Activated CD4-positive, alpha-beta T cell treated with anti-CD3 and anti-CD28 coated beads, Interleukin-2, amount 10 ng/mL, durations not matched to agents 24 days and 14 days (primary cell): Measurements from ENCODE around the gene LIME1. TPM values are rescaled to one million over a fixed set of nuclear protein-coding genes. Genes with fewer than 3 reads are reported as not detected.
"Not testable (repeated sequence)": the region's sequence is repeated elsewhere in the genome, so short reads cannot be mapped to it uniquely, and the experiment has no call there.

Source experiments
- DNase-seq: peaks from one replicate; pipeline ENCODE4 v3.0.0; 2022
- H3K27ac Mint-ChIP-seq: one replicate; pipeline ENCODE4 v1.8.0; 2022; ENCODE audit warnings: mild to moderate bottlenecking, mixed read lengths
- H3K27me3 Mint-ChIP-seq: one replicate; pipeline ENCODE4 v1.8.0; 2022; ENCODE audit warnings: mixed read lengths
- H3K36me3 Mint-ChIP-seq: one replicate; pipeline ENCODE4 v1.8.0; 2022; ENCODE audit warnings: low read depth, mild to moderate bottlenecking, mixed read lengths
- H3K4me1 Mint-ChIP-seq: one replicate; pipeline ENCODE4 v1.8.0; 2021; ENCODE audit warnings: mixed read lengths
- H3K4me3 Mint-ChIP-seq: one replicate; pipeline ENCODE4 v1.8.0; 2022; ENCODE audit warnings: mild to moderate bottlenecking, moderate library complexity, mixed read lengths
- H3K9me3 Mint-ChIP-seq: one replicate; pipeline ENCODE4 v1.8.0; 2021; ENCODE audit warnings: mixed read lengths
- intact Hi-C: fragments of 100-400 bp; cut with micrococcal nuclease; formaldehyde crosslinking; loops from one replicate; pipeline ENCODE4 v1.15.1; 2023
- total RNA-seq: library from RNA; stranded (reverse); gene quantifications from 2 replicates; pipeline ENCODE4 v1.2.3, GENCODE V29; 2022

The LIME1 gene
- total RNA-seq, 1 donor from 2014 or later, result 12.2 TPM

DNA sequence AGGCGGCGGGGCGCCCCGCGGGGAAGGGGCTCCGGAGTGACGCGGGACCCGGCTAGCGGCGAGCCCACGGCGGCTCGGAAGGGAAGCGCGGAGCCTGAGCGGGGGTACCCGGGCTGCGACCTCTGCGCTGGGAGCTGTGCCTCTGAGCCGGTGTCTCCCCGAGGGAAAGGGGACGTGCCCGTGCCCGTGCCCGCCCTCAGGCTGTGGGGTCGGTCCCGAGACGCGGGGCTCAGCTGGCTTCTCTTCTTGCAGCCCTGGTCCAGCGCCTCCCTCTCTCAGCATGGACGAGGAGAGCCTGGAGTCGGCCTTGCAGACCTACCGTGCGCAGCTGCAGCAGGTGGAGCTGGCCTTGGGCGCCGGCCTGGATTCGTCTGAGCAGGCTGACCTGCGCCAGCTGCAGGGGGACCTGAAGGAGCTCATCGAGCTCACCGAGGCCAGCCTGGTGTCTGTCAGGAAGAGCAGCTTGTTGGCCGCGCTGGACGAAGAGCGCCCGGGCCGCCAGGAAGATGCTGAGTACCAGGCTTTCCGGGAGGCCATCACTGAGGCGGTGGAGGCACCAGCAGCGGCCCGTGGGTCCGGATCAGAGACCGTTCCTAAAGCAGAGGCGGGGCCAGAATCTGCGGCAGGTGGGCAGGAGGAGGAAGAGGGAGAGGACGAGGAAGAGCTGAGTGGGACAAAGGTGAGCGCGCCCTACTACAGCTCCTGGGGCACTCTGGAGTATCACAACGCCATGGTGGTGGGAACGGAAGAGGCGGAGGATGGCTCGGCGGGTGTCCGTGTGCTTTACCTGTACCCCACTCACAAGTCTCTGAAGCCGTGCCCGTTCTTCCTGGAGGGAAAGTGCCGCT, 27.9 kb upstream of the LIME1 start:
- no peaks in the 10 kb centered on the region for H3K9me3 Mint-ChIP-seq
- H3K36me3 Mint-ChIP-seq, result peaks cover 60% of the 10 kb centered on the region
- peak overlapping the region; percentile 80 for H3K27ac Mint-ChIP-seq
- DNase-seq, result no peak
- H3K4me3 Mint-ChIP-seq, result peak overlapping the region; percentile 95
- peaks cover 27% of the 10 kb centered on the region for H3K4me1 Mint-ChIP-seq
- H3K27me3 Mint-ChIP-seq, result no peaks in the 10 kb centered on the region
- intact Hi-C loops, result loop anchor here (5.0 kb wide), 3 partner anchors 34 to 354 kb away; partner anchors contain the start of genes TCEA2 and UCKL1

GRCh38 chr20:63709149-63709527, 27.3 kb upstream of the LIME1 start:
- Mint-ChIP-seq H3K9me3 (no peaks in the 10 kb centered on the region), H3K27ac (no peak overlapping the region), H3K36me3 (peaks cover 65% of the 10 kb centered on the region), H3K27me3 (no peaks in the 10 kb centered on the region), H3K4me3 (peak overlapping the region; percentile 95), H3K4me1 (peaks cover 27% of the 10 kb centered on the region)
- intact Hi-C loops, result loop anchor here (5.0 kb wide), 3 partner anchors 33 to 353 kb away; partner anchors contain the start of genes TCEA2 and UCKL1
- no peak for DNase-seq

DNA sequence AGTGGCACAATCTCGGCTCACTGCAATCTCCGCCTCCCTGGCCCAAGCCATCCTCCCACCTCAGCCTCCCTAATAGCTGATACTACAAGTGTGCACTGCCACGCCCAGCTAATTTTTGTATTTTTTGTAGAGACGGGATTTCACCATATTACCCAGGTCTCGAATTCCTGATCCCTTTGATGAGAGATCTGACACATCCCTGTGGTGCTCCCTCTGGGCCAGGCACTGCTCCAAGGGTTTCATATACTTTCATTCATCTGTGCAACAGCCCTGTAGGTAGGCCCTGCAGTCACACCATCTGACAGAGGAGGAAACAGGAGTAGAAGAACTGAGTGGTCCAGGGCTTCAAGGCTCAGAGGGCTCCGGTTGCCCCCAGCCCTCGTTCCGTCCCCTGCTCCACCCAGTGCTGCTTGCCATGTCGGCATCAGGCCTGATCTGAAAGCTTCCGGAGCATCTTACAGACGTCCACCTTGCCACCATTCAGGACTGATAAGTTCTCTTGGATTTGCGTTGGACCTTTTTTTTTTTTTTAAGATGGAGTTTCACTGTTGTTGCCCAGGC, 25.3 kb upstream of the LIME1 start:
- H3K36me3 Mint-ChIP-seq, result peaks cover 68% of the 10 kb centered on the region
- H3K27me3 Mint-ChIP-seq, result no peaks in the 10 kb centered on the region
- peaks cover 28% of the 10 kb centered on the region for H3K4me1 Mint-ChIP-seq
- intact Hi-C loops, result no loop called here
- H3K4me3 Mint-ChIP-seq, result no peak overlapping the region
- peaks cover 7% of the 10 kb centered on the region for H3K9me3 Mint-ChIP-seq
- no peak overlapping the region for H3K27ac Mint-ChIP-seq
- no peak for DNase-seq

DNA sequence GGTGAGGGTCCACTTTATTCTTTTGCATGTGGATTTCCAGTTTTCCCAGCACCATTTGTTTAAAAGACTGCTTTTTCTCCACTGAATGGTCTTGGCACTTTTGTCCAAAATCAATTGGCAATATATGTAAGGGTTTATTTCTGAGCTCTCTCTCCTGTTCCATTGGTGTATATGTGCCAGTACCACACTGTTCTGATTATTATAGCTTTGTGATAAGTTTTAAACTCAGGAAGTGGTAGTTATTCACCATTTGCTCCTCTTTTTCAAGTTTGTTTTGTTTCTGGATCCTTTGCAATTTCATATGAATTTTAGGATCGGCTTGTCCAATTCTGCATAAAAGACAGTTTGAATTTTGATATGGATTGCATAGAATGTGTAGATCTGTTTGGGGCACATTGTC, 24.3 kb upstream of the LIME1 start:
- no peak for DNase-seq
- peaks cover 24% of the 10 kb centered on the region for H3K4me1 Mint-ChIP-seq
- peaks cover 8% of the 10 kb centered on the region for H3K9me3 Mint-ChIP-seq
- peaks cover 72% of the 10 kb centered on the region for H3K36me3 Mint-ChIP-seq
- H3K27ac Mint-ChIP-seq, result no peak overlapping the region
- no peaks in the 10 kb centered on the region for H3K27me3 Mint-ChIP-seq
- H3K4me3 Mint-ChIP-seq, result no peak overlapping the region
- intact Hi-C loops, result no loop called here

- Mint-ChIP-seq H3K27me3 (no peaks in the 10 kb centered on the region), H3K27ac (no peak overlapping the region), H3K9me3 (peaks cover 14% of the 10 kb centered on the region), H3K4me3 (no peak overlapping the region), H3K4me1 (peaks cover 19% of the 10 kb centered on the region), H3K36me3 (peaks cover 79% of the 10 kb centered on the region)
- intact Hi-C loops, result no loop called here
- no peak for DNase-seq
These were observed 21.6 kb upstream of the LIME1 start for GRCh38 chr20:63714858-63715257.

- intact Hi-C loops, result no loop called here
- DNase-seq, result no peak
- Mint-ChIP-seq H3K4me1 (peaks cover 16% of the 10 kb centered on the region), H3K4me3 (no peak overlapping the region), H3K36me3 (peaks cover 75% of the 10 kb centered on the region), H3K27me3 (no peaks in the 10 kb centered on the region), H3K9me3 (peaks cover 14% of the 10 kb centered on the region), H3K27ac (no peak overlapping the region)
These were observed 17.5 kb upstream of the LIME1 start for GRCh38 chr20:63718996-63719395.

GRCh38 chr20:63722967-63723622, 13.4 kb upstream of the LIME1 start:
- Mint-ChIP-seq H3K9me3 (peaks cover 13% of the 10 kb centered on the region), H3K36me3 (peaks cover 65% of the 10 kb centered on the region), H3K4me1 (peaks cover 23% of the 10 kb centered on the region)
- intact Hi-C loops, H3K27ac Mint-ChIP-seq, H3K4me3 Mint-ChIP-seq, DNase-seq, H3K27me3 Mint-ChIP-seq: not testable (repeated sequence)

DNA sequence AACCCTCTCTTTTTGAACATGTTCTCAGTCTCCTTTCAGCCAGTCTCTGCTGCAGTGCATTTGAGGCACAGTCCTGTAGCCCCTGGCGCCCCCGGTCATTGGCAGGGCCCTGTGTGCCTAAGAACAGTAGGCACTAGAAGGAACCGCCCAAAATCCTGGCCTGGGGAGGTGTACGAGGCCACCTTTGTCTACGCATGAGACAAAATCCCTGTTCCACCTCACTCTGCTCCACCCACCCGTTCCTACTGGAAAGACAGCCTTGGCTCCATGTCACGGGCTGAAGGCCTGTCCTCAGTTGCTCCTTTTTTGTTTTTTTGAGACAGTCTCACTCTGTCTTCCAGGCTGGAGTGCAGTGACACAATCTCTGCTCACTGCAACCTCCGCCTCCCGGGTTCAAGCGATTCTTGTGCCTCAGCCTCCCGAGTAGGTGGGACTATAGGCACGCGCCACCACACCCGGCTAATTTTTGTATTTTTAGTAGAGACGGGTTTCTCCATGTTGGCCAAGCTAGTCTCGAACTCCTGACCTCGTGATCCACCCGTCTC, 6.2 kb upstream of the LIME1 start:
- intact Hi-C loops, result loop anchor here (1.0 to 10.0 kb wide), 3 partner anchors 23 to 245 kb away; partner anchors contain the start of genes ARFRP1 and SAMD10
- H3K27me3 Mint-ChIP-seq, H3K27ac Mint-ChIP-seq, H3K9me3 Mint-ChIP-seq, H3K4me3 Mint-ChIP-seq: not testable (repeated sequence)
- Mint-ChIP-seq H3K4me1 (peaks cover 33% of the 10 kb centered on the region), H3K36me3 (peaks cover 42% of the 10 kb centered on the region)
- peak; percentile 65 for DNase-seq

- Mint-ChIP-seq H3K4me3 (no peak overlapping the region), H3K9me3 (peaks cover 3% of the 10 kb centered on the region), H3K27ac (no peak overlapping the region), H3K4me1 (peaks cover 36% of the 10 kb centered on the region), H3K27me3 (no peaks in the 10 kb centered on the region), H3K36me3 (peaks cover 41% of the 10 kb centered on the region)
- intact Hi-C loops, result loop anchor here (5.0 to 10.0 kb wide), 2 partner anchors 94 to 243 kb away; partner anchors contain the start of gene SAMD10
- no peak for DNase-seq
These were observed 5.1 kb upstream of the LIME1 start for GRCh38 chr20:63731410-63731809.

- Mint-ChIP-seq H3K9me3 (no peaks in the 10 kb centered on the region), H3K27me3 (no peaks in the 10 kb centered on the region), H3K36me3 (peaks cover 36% of the 10 kb centered on the region), H3K4me3 (no peak overlapping the region), H3K27ac (no peak overlapping the region), H3K4me1 (peaks cover 35% of the 10 kb centered on the region)
- intact Hi-C loops, result loop anchor here (5.0 to 10.0 kb wide), 2 partner anchors 95 to 242 kb away; partner anchors contain the start of gene SAMD10
- no peak for DNase-seq
These were observed 4.1 kb upstream of the LIME1 start for GRCh38 chr20:63732118-63733095.

- no peaks in the 10 kb centered on the region for H3K27me3 Mint-ChIP-seq
- H3K27ac Mint-ChIP-seq, result no peak overlapping the region
- intact Hi-C loops, result loop anchor here (5.0 to 10.0 kb wide), 2 partner anchors 96 to 242 kb away; partner anchors contain the start of gene SAMD10
- H3K36me3 Mint-ChIP-seq, result peaks cover 32% of the 10 kb centered on the region
- peaks cover 30% of the 10 kb centered on the region for H3K4me1 Mint-ChIP-seq
- H3K4me3 Mint-ChIP-seq, result no peak overlapping the region
- no peaks in the 10 kb centered on the region for H3K9me3 Mint-ChIP-seq
- DNase-seq, result no peak
These were observed 3.3 kb upstream of the LIME1 start for GRCh38 chr20:63733117-63733516.

DNA sequence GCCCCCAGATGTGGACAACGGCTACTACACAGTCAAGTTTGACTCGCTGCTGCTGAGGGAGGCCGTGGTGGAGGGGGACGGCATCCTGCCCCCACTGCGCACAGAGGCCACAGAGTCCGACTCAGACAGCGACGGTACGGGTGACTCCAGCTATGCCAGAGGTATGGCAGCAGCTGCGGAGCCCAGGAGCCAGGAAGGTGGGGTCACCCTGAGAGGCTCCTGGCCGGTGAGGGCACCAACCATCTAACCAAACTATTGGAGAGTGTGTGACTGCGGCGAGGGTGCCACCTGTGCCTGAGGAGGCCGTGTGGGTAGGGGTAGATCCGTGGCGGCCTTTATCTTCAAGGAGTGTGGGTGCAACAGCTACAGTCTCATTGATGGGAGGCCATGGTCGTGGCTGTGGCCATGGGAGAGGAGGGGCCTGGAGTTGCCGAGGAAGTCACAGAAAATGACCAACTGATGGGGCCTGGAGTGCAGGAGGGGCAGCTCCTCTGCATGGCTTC, 2.8 kb upstream of the LIME1 start:
- Mint-ChIP-seq H3K36me3 (peaks cover 27% of the 10 kb centered on the region), H3K4me1 (peaks cover 28% of the 10 kb centered on the region), H3K27ac (peak overlapping the region; percentile 62), H3K4me3 (peak overlapping the region; percentile 20), H3K9me3 (no peaks in the 10 kb centered on the region), H3K27me3 (no peaks in the 10 kb centered on the region)
- intact Hi-C loops, result loop anchor here (5.0 to 10.0 kb wide), 2 partner anchors 96 to 241 kb away; partner anchors contain the start of gene SAMD10
- peak; percentile 59 for DNase-seq
